Dermis microvascular lymphatic vessel endothelial cell (primary cell): ENCODE data around the gene SPHK2. TPM values are rescaled to one million over a fixed set of nuclear protein-coding genes. Genes with fewer than 3 reads are reported as not detected.
A peak's percentile ranks its signal among the peaks of the same experiment; 100 is the strongest.

Experiments used
- DNase-seq, 2 donors: peaks; one replicate each; pipeline versions ENCODE4 v3.0.0 to v3.0.0-alpha.2; 2010; ENCODE audit warnings: low read depth in 2 of 2
- total RNA-seq: library from RNA; depleted of rRNA; stranded (reverse); fragments of >200 nt; gene quantifications from 2 replicates; pipeline ENCODE4 v1.2.1, GENCODE V29; 2014

The SPHK2 gene
- total RNA-seq, 1 donor from 2014 or later = 3.9 TPM

- no peak for DNase-seq
Measured at GRCh38 chr19:48603449-48603848, 15.9 kb upstream of the SPHK2 start.

- no peak for DNase-seq
Measured at GRCh38 chr19:48603850-48604249, 15.5 kb upstream of the SPHK2 start.

- no peak for DNase-seq
Measured at GRCh38 chr19:48606463-48607358, 12.6 kb upstream of the SPHK2 start, which contains the start of gene SPACA4. Gene SPACA4, plus strand, starts transcription at chr19:48606742. Its CDS starts 237 bp downstream, at chr19:48606979.

GRCh38 chr19:48607359-48607755 is 11.9 kb upstream of the SPHK2 start:
- no peak for DNase-seq

- peak in 1 of 2 donors; percentile 42 for DNase-seq
Measured at GRCh38 chr19:48608798-48609263, 10.5 kb upstream of the SPHK2 start.

- DNase-seq = no peak
Measured at GRCh38 chr19:48609571-48610108, 9.7 kb upstream of the SPHK2 start.

- DNase-seq = no peak
Measured at GRCh38 chr19:48611872-48612271, 7.4 kb upstream of the SPHK2 start.

GRCh38 chr19:48613024-48613851 is 6.1 kb upstream of the SPHK2 start:
- DNase-seq = no peak

GRCh38 chr19:48613852-48614435 is 5.4 kb upstream of the SPHK2 start:
- no peak for DNase-seq

- no peak for DNase-seq
Measured at GRCh38 chr19:48614436-48615230, 4.7 kb upstream of the SPHK2 start, which contains the start of gene FAM83E. Gene FAM83E, minus strand, starts transcription at chr19:48615076. Its CDS starts 1,704 bp downstream, at chr19:48613372.

GRCh38 chr19:48615231-48616040 is 3.9 kb upstream of the SPHK2 start:
- no peak for DNase-seq

- no peak for DNase-seq
Measured at GRCh38 chr19:48616041-48616436, 3.3 kb upstream of the SPHK2 start.

GRCh38 chr19:48616491-48617056 is 2.7 kb upstream of the SPHK2 start:
- no peak for DNase-seq

GRCh38 chr19:48617146-48617937 is 2.0 kb upstream of the SPHK2 start:
- no peak for DNase-seq

GRCh38 chr19:48618278-48618915 is 909 bp upstream of the SPHK2 start:
- no peak for DNase-seq

GRCh38 chr19:48619692-48620585 is 633 bp downstream of the SPHK2 start:
- DNase-seq = no peak

GRCh38 chr19:48623556-48624066 is 4.3 kb downstream of the SPHK2 start:
- no peak for DNase-seq
